ENCODE data around the gene TMEM161B.

DNA sequence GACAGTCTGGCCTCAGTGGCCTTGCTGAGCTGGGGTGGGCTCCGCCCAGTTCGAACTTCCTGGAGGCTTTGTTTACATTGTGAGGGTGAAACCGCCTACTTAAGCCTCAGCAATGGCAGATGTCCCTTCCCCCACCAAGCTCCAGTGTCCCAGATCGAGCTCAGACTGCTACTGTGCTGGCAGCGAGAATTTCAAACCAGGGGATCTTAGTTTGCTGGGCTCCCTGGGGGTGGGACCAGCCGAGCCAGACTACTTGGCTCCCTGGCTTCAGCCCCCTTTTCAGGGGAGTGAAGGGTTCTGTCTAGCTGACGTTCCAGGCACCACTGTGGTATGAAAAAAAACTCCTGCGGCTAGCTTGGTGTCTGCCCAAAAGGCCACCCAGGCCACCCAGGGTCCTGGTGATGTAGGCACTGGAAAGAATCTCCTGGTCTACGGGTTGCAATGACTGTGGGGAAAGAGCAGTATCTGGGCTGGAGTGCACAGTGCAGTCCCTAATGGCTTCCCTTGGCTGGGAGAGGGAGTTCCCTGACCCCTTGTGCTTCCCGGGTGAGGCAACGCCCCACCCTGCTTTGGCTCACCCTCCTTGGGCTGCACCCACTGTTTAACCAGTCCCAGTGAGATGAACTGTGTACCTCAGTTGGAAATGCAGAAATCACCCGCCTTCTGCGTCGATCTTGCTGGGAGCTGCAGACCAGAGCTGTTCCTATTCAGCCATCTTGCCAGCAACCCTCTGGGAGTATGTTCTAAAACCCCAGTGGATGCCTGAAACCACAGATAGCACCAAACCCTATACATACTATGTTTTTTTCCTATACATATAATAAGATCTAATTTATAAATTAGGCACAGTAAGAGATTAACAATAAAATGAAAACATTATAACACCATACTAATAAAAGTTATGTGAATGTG lies 95.5 kb downstream of the TMEM161B start:
- no peak for TF ChIP-seq POLR2A (IDR thresholded peaks at IDR 0.05)
- TF ChIP-seq CTCF (IDR thresholded peaks at IDR 0.05) = no peak
